ENCODE results near the gene B4GALT5. TPM values are rescaled to one million over a fixed set of nuclear protein-coding genes. Genes with fewer than 3 reads are reported as not detected.

Gene B4GALT5
- polyA plus RNA-seq, 1 of the 3 experiments (the other 2 are of a cell fraction): 35.1 TPM

GRCh38 chr20:49663112-49663511 is 50.6 kb downstream of the B4GALT5 start:
- TF ChIP-seq POLR2AphosphoS5 (IDR thresholded peaks at IDR 0.05; ENCODE audit: low read depth, low read length) (no peak), SMC3 (IDR thresholded peaks at IDR 0.05; ENCODE audit: low read depth, low read length) (no peak), TAF1 (IDR thresholded peaks at IDR 0.05; ENCODE audit: borderline replicate concordance, low read depth, low read length) (no peak), RCOR1 (IDR thresholded peaks at IDR 0.05; ENCODE audit: low read length) (no peak), MXI1 (IDR thresholded peaks at IDR 0.05; ENCODE audit: low read depth, low read length) (no peak; the same call in 1 of the 2 replicates), GATA2 (CRISPR knock-in tag; IDR thresholded peaks at IDR 0.05) (peak; percentile 9; the same call in 1 of the 2 replicates), FOSL2 (IDR thresholded peaks at IDR 0.05; ENCODE audit: borderline replicate concordance, low read depth) (no peak)
- H3K4me1 ChIP-seq (ENCODE audit: control insufficient read depth in 1 of 2, insufficient read depth in 2 of 2, low read depth in 1 of 2, low read length in 1 of 2): peaks cover 8 to 11% of the 10 kb centered on the region in 2 experiments; a peak in 2 of 4 replicates
- peaks cover 95% of the 10 kb centered on the region for H3K79me2 ChIP-seq (ENCODE audit: insufficient read depth)
- no peak overlapping the region for H3K4me2 ChIP-seq
- H3K4me3 ChIP-seq (ENCODE audit: low read depth in 2 of 2, low read length in 1 of 2): no peak overlapping the region
- H3K9me2 ChIP-seq: no peaks in the 10 kb centered on the region
- H3K36me3 ChIP-seq (replicated peaks in 1 of 2; ENCODE audit: control insufficient read depth in 1 of 2, insufficient read depth in 2 of 2, low read length in 1 of 2): no peaks in the 10 kb centered on the region
- H3K9ac ChIP-seq: no peak overlapping the region
- 0 out of 4 replicates have a peak overlapping the region, but pooled peaks of 1 of the 2 experiments have one; percentile 9 for H3K27ac ChIP-seq (ENCODE audit: low read depth in 2 of 2, low read length in 1 of 2)
- no peaks in the 10 kb centered on the region for H3F3A ChIP-seq (replicated peaks; ENCODE audit: insufficient read depth)
- H3K9me3 ChIP-seq: no peaks in the 10 kb centered on the region
- ChIA-PET CTCF (interaction anchor here (2.9 kb wide), 1 partner anchor 20 kb away, joined by 7 read pairs; no protein-coding TSS in a partner anchor), POLR2A (no interaction called here)
- peaks cover 91% of the 10 kb centered on the region for H4K20me1 ChIP-seq (ENCODE audit: insufficient read depth)
- no peak overlapping the region for H2AFZ ChIP-seq (ENCODE audit: low read depth)
- no peaks in the 10 kb centered on the region for H3K27me3 ChIP-seq (ENCODE audit: insufficient read depth)
- no peak for DNase-seq

GRCh38 chr20:49661560-49662329 is 51.9 kb downstream of the B4GALT5 start:
- no peak overlapping the region for H3K4me2 ChIP-seq
- WGBS (ENCODE audit: low lambda C conversion rate): 91% methylated on average over 8 of the region's 8 CpGs
- peaks cover 87% of the 10 kb centered on the region for H4K20me1 ChIP-seq (ENCODE audit: insufficient read depth)

More at GRCh38 chr20:49661560-49662329, 51.9 kb downstream of the B4GALT5 start:
- peaks cover 8 to 11% of the 10 kb centered on the region in 2 experiments; a peak in 2 of 4 replicates for H3K4me1 ChIP-seq (ENCODE audit: control insufficient read depth in 1 of 2, insufficient read depth in 2 of 2, low read depth in 1 of 2, low read length in 1 of 2)
- no peak for DNase-seq
- peak overlapping the region in 1 of 2 experiments; percentile 25; a peak in 1 of 4 replicates for H3K27ac ChIP-seq (ENCODE audit: low read depth in 2 of 2, low read length in 1 of 2)
- TF ChIP-seq CTCF (IDR thresholded peaks at IDR 0.05): no peak
- no peak for TF ChIP-seq YY1 (IDR thresholded peaks at IDR 0.05; ENCODE audit: low read depth)
- TF ChIP-seq FOXM1 (IDR thresholded peaks at IDR 0.05; ENCODE audit: low read depth): no peak
- TF ChIP-seq RCOR1 (IDR thresholded peaks at IDR 0.05; ENCODE audit: low read length): no peak
- no peak for TF ChIP-seq JUND (IDR thresholded peaks at IDR 0.05)
- TF ChIP-seq TCF12 (IDR thresholded peaks at IDR 0.05): no peak
- no peak overlapping the region for H2AFZ ChIP-seq (ENCODE audit: low read depth)
- H3K27me3 ChIP-seq (ENCODE audit: insufficient read depth): no peaks in the 10 kb centered on the region
- no peaks in the 10 kb centered on the region for H3K36me3 ChIP-seq (replicated peaks in 1 of 2; ENCODE audit: control insufficient read depth in 1 of 2, insufficient read depth in 2 of 2, low read length in 1 of 2)
- no peaks in the 10 kb centered on the region for H3K9me3 ChIP-seq
- POLR2A ChIA-PET: no interaction called here
- no peak overlapping the region for H3K9ac ChIP-seq
- peaks cover 93% of the 10 kb centered on the region for H3K79me2 ChIP-seq (ENCODE audit: insufficient read depth)
- no peaks in the 10 kb centered on the region for H3K9me2 ChIP-seq
- CTCF ChIA-PET: interaction anchor here (0.7 to 2.9 kb wide), 3 partner anchors 18 to 184 kb away, joined by 4 to 7 read pairs (median 5); no protein-coding TSS in a partner anchor
- no peaks in the 10 kb centered on the region for H3F3A ChIP-seq (replicated peaks; ENCODE audit: insufficient read depth)
- no peak overlapping the region for H3K4me3 ChIP-seq (ENCODE audit: low read depth in 2 of 2, low read length in 1 of 2)

All from SK-N-SH (cell line).